SJSA1 (cell line): ENCODE measurements around the gene C1QTNF3. TPM values are rescaled to one million over a fixed set of nuclear protein-coding genes. Genes with fewer than 3 reads are reported as not detected.
"Not testable (repeated sequence)": the region's sequence is repeated elsewhere in the genome, so short reads cannot be mapped to it uniquely, and the experiment has no call there.

ENCODE experiments used
- DNase-seq, 2 experiments: peaks; one replicate each; pipeline ENCODE4 v3.0.0-alpha.2; 2015 to 2020; ENCODE audit warnings: low spot score in 2 of 2, low read depth in 1 of 2
- H3K27ac ChIP-seq: fragments of 250-450 bp; sonication (Bioruptor Pico); 2 replicates; pipeline ENCODE4 v1.5.1; 2020; ENCODE audit warnings: mild to moderate bottlenecking, moderate library complexity
- H3K27me3 ChIP-seq: fragments of 250-450 bp; sonication (Bioruptor Pico); replicated peaks from 2 replicates; pipeline ENCODE4 v1.5.1; 2020; ENCODE audit warnings: mild to moderate bottlenecking, moderate library complexity
- H3K36me3 ChIP-seq: fragments of 250-450 bp; sonication (Bioruptor Pico); 2 replicates; pipeline ENCODE4 v1.5.1; 2020; ENCODE audit warnings: mild to moderate bottlenecking
- H3K4me1 ChIP-seq: fragments of 250-450 bp; sonication (Bioruptor Pico); replicated peaks from 2 replicates; pipeline ENCODE4 v1.6.1; 2021; ENCODE audit warnings: mild to moderate bottlenecking
- H3K4me3 ChIP-seq: fragments of 250-450 bp; sonication (Bioruptor Pico); 2 replicates; pipeline ENCODE4 v1.5.1; 2020; ENCODE audit warnings: mild to moderate bottlenecking
- H3K9me3 ChIP-seq: fragments of 250-450 bp; sonication (Bioruptor Pico); replicated peaks from 2 replicates; pipeline ENCODE4 v1.5.1; 2020; ENCODE audit warnings: mild to moderate bottlenecking
- total RNA-seq: library from RNA; depleted of rRNA; stranded (reverse); fragments of >200 nt; shearing (Covaris generic); gene quantifications from 2 replicates; pipeline ENCODE4 v1.2.3, GENCODE V29; 2014

Gene C1QTNF3
- total RNA-seq, 1 experiment from 2014 or later: 0.24 TPM

GRCh38 chr5:34041247-34041972 lies 1.6 kb downstream of the C1QTNF3 start:
- no peak for DNase-seq
- no peak overlapping the region for H3K27ac ChIP-seq

GRCh38 chr5:34040472-34040871 lies 2.5 kb downstream of the C1QTNF3 start:
- H3K9me3 ChIP-seq: no peaks in the 10 kb centered on the region
- no peak overlapping the region for H3K27ac ChIP-seq
- H3K27me3 ChIP-seq: no peaks in the 10 kb centered on the region
- no peak overlapping the region for H3K4me3 ChIP-seq
- H3K4me1 ChIP-seq: no peaks in the 10 kb centered on the region
- H3K36me3 ChIP-seq: no peaks in the 10 kb centered on the region
- no peak for DNase-seq

More at GRCh38 chr5:34041247-34041972, 1.6 kb downstream of the C1QTNF3 start:
- H3K4me3 ChIP-seq: no peak overlapping the region
- no peaks in the 10 kb centered on the region for H3K27me3 ChIP-seq
- H3K36me3 ChIP-seq: no peaks in the 10 kb centered on the region
- H3K9me3 ChIP-seq: no peaks in the 10 kb centered on the region
- H3K4me1 ChIP-seq: peaks cover 4% of the 10 kb centered on the region; the same call in 1 of the 2 replicates

GRCh38 chr5:34039398-34040157 lies 3.4 kb downstream of the C1QTNF3 start:
- no peaks in the 10 kb centered on the region for H3K9me3 ChIP-seq
- DNase-seq: no peak
- no peaks in the 10 kb centered on the region for H3K27me3 ChIP-seq
- H3K27ac ChIP-seq: no peak overlapping the region
- no peaks in the 10 kb centered on the region for H3K4me1 ChIP-seq
- no peaks in the 10 kb centered on the region for H3K36me3 ChIP-seq
- no peak overlapping the region for H3K4me3 ChIP-seq

GRCh38 chr5:34038838-34039237 lies 4.2 kb downstream of the C1QTNF3 start:
- Histone ChIP-seq H3K4me3 (no peak overlapping the region), H3K36me3 (no peaks in the 10 kb centered on the region), H3K9me3 (no peaks in the 10 kb centered on the region), H3K4me1 (no peaks in the 10 kb centered on the region), H3K27me3 (no peaks in the 10 kb centered on the region), H3K27ac (no peak overlapping the region)
- DNase-seq: no peak

- H3K36me3 ChIP-seq: no peaks in the 10 kb centered on the region
Measured at GRCh38 chr5:34038390-34038789, 4.6 kb downstream of the C1QTNF3 start.

GRCh38 chr5:34037726-34038125 lies 5.3 kb downstream of the C1QTNF3 start:
- DNase-seq: no peak

More at GRCh38 chr5:34038390-34038789, 4.6 kb downstream of the C1QTNF3 start:
- H3K4me1 ChIP-seq: no peaks in the 10 kb centered on the region
- no peak overlapping the region for H3K4me3 ChIP-seq
- no peaks in the 10 kb centered on the region for H3K9me3 ChIP-seq
- no peaks in the 10 kb centered on the region for H3K27me3 ChIP-seq
- DNase-seq: no peak
- H3K27ac ChIP-seq: no peak overlapping the region

GRCh38 chr5:34035756-34036155 lies 7.3 kb downstream of the C1QTNF3 start:
- Histone ChIP-seq H3K9me3 (no peaks in the 10 kb centered on the region), H3K27ac (no peak overlapping the region), H3K4me3 (no peak overlapping the region)

More at GRCh38 chr5:34037726-34038125, 5.3 kb downstream of the C1QTNF3 start:
- H3K9me3 ChIP-seq: no peaks in the 10 kb centered on the region
- H3K27me3 ChIP-seq: no peaks in the 10 kb centered on the region
- H3K4me3 ChIP-seq: no peak overlapping the region
- no peaks in the 10 kb centered on the region for H3K36me3 ChIP-seq
- H3K4me1 ChIP-seq: no peaks in the 10 kb centered on the region
- H3K27ac ChIP-seq: no peak overlapping the region

GRCh38 chr5:34034534-34035327 lies 8.3 kb downstream of the C1QTNF3 start:
- no peaks in the 10 kb centered on the region for H3K4me1 ChIP-seq
- H3K27ac ChIP-seq: no peak overlapping the region
- H3K4me3 ChIP-seq: no peak overlapping the region
- H3K36me3 ChIP-seq: no peaks in the 10 kb centered on the region
- DNase-seq: no peak
- H3K27me3 ChIP-seq: no peaks in the 10 kb centered on the region
- H3K9me3 ChIP-seq: no peaks in the 10 kb centered on the region

More at GRCh38 chr5:34035756-34036155, 7.3 kb downstream of the C1QTNF3 start:
- no peak for DNase-seq
- Histone ChIP-seq H3K36me3 (no peaks in the 10 kb centered on the region), H3K27me3 (no peaks in the 10 kb centered on the region), H3K4me1 (no peaks in the 10 kb centered on the region)

- no peaks in the 10 kb centered on the region for H3K4me1 ChIP-seq
- H3K27me3 ChIP-seq: no peaks in the 10 kb centered on the region
- no peaks in the 10 kb centered on the region for H3K36me3 ChIP-seq
- H3K4me3 ChIP-seq: no peak overlapping the region
- no peak for DNase-seq
- H3K27ac ChIP-seq: no peak overlapping the region
- H3K9me3 ChIP-seq: no peaks in the 10 kb centered on the region
Measured at GRCh38 chr5:34031966-34032365, 11.0 kb downstream of the C1QTNF3 start.

GRCh38 chr5:34031117-34031516 lies 11.9 kb downstream of the C1QTNF3 start:
- H3K36me3 ChIP-seq: no peaks in the 10 kb centered on the region
- H3K27ac ChIP-seq: no peak overlapping the region
- H3K4me1 ChIP-seq: no peaks in the 10 kb centered on the region
- no peaks in the 10 kb centered on the region for H3K9me3 ChIP-seq
- no peak for DNase-seq
- no peaks in the 10 kb centered on the region for H3K27me3 ChIP-seq
- H3K4me3 ChIP-seq: no peak overlapping the region

GRCh38 chr5:34030585-34030984 lies 12.4 kb downstream of the C1QTNF3 start:
- H3K4me3 ChIP-seq, H3K27ac ChIP-seq, DNase-seq, H3K4me1 ChIP-seq, H3K27me3 ChIP-seq, H3K9me3 ChIP-seq, H3K36me3 ChIP-seq: not testable (repeated sequence)

- H3K36me3 ChIP-seq: no peaks in the 10 kb centered on the region
- H3K4me1 ChIP-seq: no peaks in the 10 kb centered on the region
- no peaks in the 10 kb centered on the region for H3K9me3 ChIP-seq
- DNase-seq: no peak
- no peak overlapping the region for H3K4me3 ChIP-seq
- no peak overlapping the region for H3K27ac ChIP-seq
- H3K27me3 ChIP-seq: no peaks in the 10 kb centered on the region
Measured at GRCh38 chr5:34030048-34030447, 13.0 kb downstream of the C1QTNF3 start.

- no peak for DNase-seq
- Histone ChIP-seq H3K27me3 (no peaks in the 10 kb centered on the region), H3K4me1 (no peaks in the 10 kb centered on the region), H3K9me3 (no peaks in the 10 kb centered on the region), H3K36me3 (no peaks in the 10 kb centered on the region), H3K4me3 (no peak overlapping the region), H3K27ac (no peak overlapping the region)
Measured at GRCh38 chr5:34028349-34028748, 14.7 kb downstream of the C1QTNF3 start.
